Measurements from ENCODE around the gene ICAM2.

DNA sequence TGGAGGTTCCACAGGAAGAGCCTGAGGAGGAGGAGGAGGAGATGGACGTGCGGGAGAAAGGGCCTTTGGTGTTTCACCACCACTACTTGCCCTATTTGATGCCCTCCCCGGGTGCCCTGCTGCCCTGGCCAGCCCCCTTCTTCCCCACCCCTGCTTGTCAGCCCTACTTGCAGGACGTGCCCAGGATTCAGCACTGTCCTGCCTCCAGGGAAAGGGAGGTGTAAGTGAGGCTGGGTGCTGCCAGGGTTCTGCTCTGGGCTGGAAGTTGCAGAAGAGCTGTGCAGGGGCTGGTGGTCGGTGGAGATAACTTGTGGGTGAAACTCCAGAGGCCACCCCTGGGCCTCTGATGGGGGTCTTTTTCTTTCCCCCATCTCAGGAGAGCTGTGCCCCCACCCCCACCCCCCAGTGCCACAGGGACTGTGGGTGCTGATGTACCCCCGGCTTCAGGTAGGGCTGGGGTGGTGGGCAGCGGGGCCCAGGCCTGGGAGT, 19.3 kb downstream of the ICAM2 start:
- TF ChIP-seq, protein P1, sequence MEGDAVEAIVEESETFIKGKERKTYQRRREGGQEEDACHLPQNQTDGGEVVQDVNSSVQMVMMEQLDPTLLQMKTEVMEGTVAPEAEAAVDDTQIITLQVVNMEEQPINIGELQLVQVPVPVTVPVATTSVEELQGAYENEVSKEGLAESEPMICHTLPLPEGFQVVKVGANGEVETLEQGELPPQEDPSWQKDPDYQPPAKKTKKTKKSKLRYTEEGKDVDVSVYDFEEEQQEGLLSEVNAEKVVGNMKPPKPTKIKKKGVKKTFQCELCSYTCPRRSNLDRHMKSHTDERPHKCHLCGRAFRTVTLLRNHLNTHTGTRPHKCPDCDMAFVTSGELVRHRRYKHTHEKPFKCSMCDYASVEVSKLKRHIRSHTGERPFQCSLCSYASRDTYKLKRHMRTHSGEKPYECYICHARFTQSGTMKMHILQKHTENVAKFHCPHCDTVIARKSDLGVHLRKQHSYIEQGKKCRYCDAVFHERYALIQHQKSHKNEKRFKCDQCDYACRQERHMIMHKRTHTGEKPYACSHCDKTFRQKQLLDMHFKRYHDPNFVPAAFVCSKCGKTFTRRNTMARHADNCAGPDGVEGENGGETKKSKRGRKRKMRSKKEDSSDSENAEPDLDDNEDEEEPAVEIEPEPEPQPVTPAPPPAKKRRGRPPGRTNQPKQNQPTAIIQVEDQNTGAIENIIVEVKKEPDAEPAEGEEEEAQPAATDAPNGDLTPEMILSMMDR (IDR thresholded peaks at IDR 0.05 in 4 of 5, conservative IDR thresholded peaks at IDR 0.05 in 1 of 5), result no peak
- TF ChIP-seq POLR2A (IDR thresholded peaks at IDR 0.05), result no peak
